Measurements from ENCODE around the gene NECTIN2.

GRCh38 chr19:44886141-44886540 is 40.0 kb downstream of the NECTIN2 start:
- no peak for TF ChIP-seq POLR2A (IDR thresholded peaks at IDR 0.05)
- no peak for TF ChIP-seq CTCF (IDR thresholded peaks at IDR 0.05)

Data from Peyer's patch (tissue), 4 donors.